HL-60 (cell line): Measurements from ENCODE around the gene CXCR2.

Experiments used
- DNase-seq, 2 experiments: peaks; one replicate each; pipeline ENCODE4 v3.0.0-alpha.2; 2010 to 2020; ENCODE audit warnings: low read depth in 1 of 2, low spot score in 1 of 2
- H3K27ac ChIP-seq: fragments of 250-450 bp; sonication (Bioruptor Pico); replicated peaks from 2 replicates; pipeline ENCODE4 v1.5.1; 2020; ENCODE audit warnings: mild to moderate bottlenecking, moderate library complexity
- H3K27me3 ChIP-seq: fragments of 250-450 bp; sonication (Bioruptor Pico); 2 replicates; pipeline ENCODE4 v1.5.1; 2021; ENCODE audit warnings: mild to moderate bottlenecking, moderate library complexity; ENCODE audit not compliant: insufficient read depth, poor library complexity, severe bottlenecking
- H3K4me3 ChIP-seq: replicated peaks from 2 replicates; pipeline ENCODE4 v1.5.1; 2011; ENCODE audit warnings: mild to moderate bottlenecking, control low read depth, low read length; ENCODE audit not compliant: insufficient read depth
- CTCF ChIP-seq: IDR thresholded peaks from one replicate; pipeline ENCODE4 v1.5.1; 2011; ENCODE audit warnings: low read length, control low read depth, inconsistent platforms; ENCODE audit not compliant: insufficient read depth
- GABPA ChIP-seq: IDR thresholded peaks from 2 replicates; pipeline ENCODE4 v1.6.1; 2012; ENCODE audit warnings: low read depth
- POLR2AphosphoS5 ChIP-seq: IDR thresholded peaks from 2 replicates; pipeline ENCODE4 v1.6.1; 2012; ENCODE audit warnings: low read depth
- REST ChIP-seq: IDR thresholded peaks from 2 replicates; pipeline ENCODE4 v1.6.1; 2012; ENCODE audit warnings: low read depth; ENCODE audit not compliant: insufficient replicate concordance
- SPI1 ChIP-seq: IDR thresholded peaks from 2 replicates; pipeline ENCODE4 v1.6.1; 2012; ENCODE audit warnings: low read depth, mild to moderate bottlenecking, borderline replicate concordance
- long read RNA-seq: library from polyadenylated mRNA; unstranded; transcript quantifications from one replicate; pipeline ENCODE4 v2.0.0, GENCODE V29; 2020

Gene CXCR2
- long read RNA-seq, partial matches to known transcripts, result 0 of 2 reads
- long read RNA-seq, other reads (novel, unspliced or antisense), result 2 of 2 reads

- Histone ChIP-seq H3K27me3 (no peaks in the 10 kb centered on the region), H3K4me3 (peak within 1 kb of the TSS; percentile 45)
Measured at GRCh38 chr2:218125626-218126080, at the start of gene CXCR2. TSS of gene CXCR2 (plus strand) at chr2:218126028. CDS start at chr2:218134802, 8,774 bp downstream.

GRCh38 chr2:218077464-218078216 is 48.2 kb upstream of the CXCR2 start:
- TF ChIP-seq SPI1 (no peak), REST (no peak), POLR2AphosphoS5 (no peak), GABPA (no peak), CTCF (no peak)
- no peak for DNase-seq
- Histone ChIP-seq H3K27ac (no peak overlapping the region), H3K4me3 (no peak overlapping the region), H3K27me3 (no peaks in the 10 kb centered on the region)

More at GRCh38 chr2:218125626-218126080, at the start of gene CXCR2:
- peak; percentile 7; the same call in 1 of the 2 replicates for TF ChIP-seq GABPA
- peak; percentile 66; the same call in 1 of the 2 replicates for TF ChIP-seq POLR2AphosphoS5
- peak; percentile 93 for TF ChIP-seq SPI1
- TF ChIP-seq CTCF, result no peak
- peak; percentile 54 for TF ChIP-seq REST
- H3K27ac ChIP-seq, result peak within 1 kb of the TSS; percentile 93
- DNase-seq, result peak; percentile 62 to 93

GRCh38 chr2:218079943-218080913 is 45.6 kb upstream of the CXCR2 start:
- Histone ChIP-seq H3K27me3 (no peaks in the 10 kb centered on the region), H3K27ac (no peak overlapping the region), H3K4me3 (no peak overlapping the region)
- DNase-seq, result no peak
- TF ChIP-seq CTCF, result no peak
- TF ChIP-seq GABPA, result no peak
- no peak for TF ChIP-seq SPI1
